Measurements from ENCODE around the gene DTL.

DTL gene

GRCh38 chr1:212132025-212132424 lies 96.5 kb downstream of the DTL start:
- no peak for DNase-seq (ENCODE audit: low spot score)

GRCh38 chr1:212133319-212133718 lies 97.8 kb downstream of the DTL start:
- DNase-seq (ENCODE audit: low spot score) = no peak

GRCh38 chr1:212135166-212135565 lies 99.6 kb downstream of the DTL start:
- DNase-seq (ENCODE audit: low spot score) = no peak

- no peak for DNase-seq (ENCODE audit: low spot score)
Measured at GRCh38 chr1:212137854-212138253, 102.3 kb downstream of the DTL start.

GRCh38 chr1:212138457-212138856 lies 102.9 kb downstream of the DTL start:
- DNase-seq (ENCODE audit: low spot score) = no peak

- no peak for DNase-seq (ENCODE audit: low spot score)
Measured at GRCh38 chr1:212139526-212140135, 104.1 kb downstream of the DTL start.

- no peak for DNase-seq (ENCODE audit: low spot score)
Measured at GRCh38 chr1:212141404-212141803, 105.9 kb downstream of the DTL start.

GRCh38 chr1:212142883-212143530 lies 107.5 kb downstream of the DTL start:
- no peak for DNase-seq (ENCODE audit: low spot score)

- DNase-seq (ENCODE audit: low spot score) = no peak
Measured at GRCh38 chr1:212147581-212148033, 112.1 kb downstream of the DTL start.

GRCh38 chr1:212149566-212149965 lies 114.0 kb downstream of the DTL start:
- DNase-seq (ENCODE audit: low spot score) = no peak

- DNase-seq (ENCODE audit: low spot score) = no peak
Measured at GRCh38 chr1:212152308-212152693, 116.8 kb downstream of the DTL start.

- DNase-seq (ENCODE audit: low spot score) = no peak
Measured at GRCh38 chr1:212152869-212153268, 117.3 kb downstream of the DTL start.

- DNase-seq (ENCODE audit: low spot score) = no peak
Measured at GRCh38 chr1:212153635-212154034, 118.1 kb downstream of the DTL start.

All from iPS-NIHi11 (cell line).